Effector memory CD4-positive, alpha-beta T cell (primary cell): ENCODE data around the gene CHRNA1.
A peak's percentile ranks its signal among the peaks of the same experiment; 100 is the strongest.

Source experiments
- DNase-seq, 3 donors: peaks; one replicate each; pipeline ENCODE4 v3.0.0-alpha.2; 2020
- H3K27ac ChIP-seq: 2 replicates; pipeline ENCODE4 v1.7.0; 2013; ENCODE audit warnings: mild to moderate bottlenecking, low read length, moderate library complexity; ENCODE audit not compliant: insufficient read depth, poor library complexity, severe bottlenecking
- H3K27me3 ChIP-seq: replicated peaks from 2 replicates; pipeline ENCODE4 v1.7.0; 2013; ENCODE audit warnings: mild to moderate bottlenecking, low read length; ENCODE audit not compliant: insufficient read depth, control insufficient read depth, poor library complexity, severe bottlenecking
- H3K36me3 ChIP-seq: 2 replicates; pipeline ENCODE4 v1.7.0; 2013; ENCODE audit warnings: mild to moderate bottlenecking, low read length, moderate library complexity; ENCODE audit not compliant: control insufficient read depth, insufficient read depth
- H3K4me1 ChIP-seq: 2 replicates; pipeline ENCODE4 v1.7.0; 2013; ENCODE audit warnings: low read length, mild to moderate bottlenecking; ENCODE audit not compliant: control insufficient read depth, insufficient read depth, poor library complexity, severe bottlenecking
- H3K4me3 ChIP-seq: 2 replicates; pipeline ENCODE4 v1.7.0; 2013; ENCODE audit warnings: low read length, low read depth, mild to moderate bottlenecking; ENCODE audit not compliant: insufficient read depth, poor library complexity, severe bottlenecking
- H3K9me3 ChIP-seq: 2 replicates; pipeline ENCODE4 v1.7.0; 2013; ENCODE audit warnings: mild to moderate bottlenecking, low read length, moderate library complexity; ENCODE audit not compliant: control insufficient read depth

CHRNA1 gene

GRCh38 chr2:174765576-174765975 is 1.3 kb upstream of the CHRNA1 start:
- no peaks in the 10 kb centered on the region for H3K36me3 ChIP-seq
- no peak for DNase-seq
- H3K27me3 ChIP-seq: no peaks in the 10 kb centered on the region
- no peaks in the 10 kb centered on the region for H3K9me3 ChIP-seq
- H3K27ac ChIP-seq: no peak overlapping the region
- no peaks in the 10 kb centered on the region for H3K4me1 ChIP-seq
- no peak overlapping the region for H3K4me3 ChIP-seq

GRCh38 chr2:174763780-174764179 is 492 bp downstream of the CHRNA1 start:
- H3K36me3 ChIP-seq: no peaks in the 10 kb centered on the region
- DNase-seq: no peak
- H3K4me1 ChIP-seq: no peaks in the 10 kb centered on the region
- no peaks in the 10 kb centered on the region for H3K27me3 ChIP-seq
- no peak overlapping the region for H3K4me3 ChIP-seq
- no peak overlapping the region for H3K27ac ChIP-seq
- no peaks in the 10 kb centered on the region for H3K9me3 ChIP-seq

GRCh38 chr2:174762464-174762863 is 1.8 kb downstream of the CHRNA1 start:
- Histone ChIP-seq H3K27ac (no peak overlapping the region), H3K9me3 (no peaks in the 10 kb centered on the region), H3K36me3 (no peaks in the 10 kb centered on the region), H3K4me3 (no peak overlapping the region), H3K4me1 (no peaks in the 10 kb centered on the region), H3K27me3 (no peaks in the 10 kb centered on the region)
- no peak for DNase-seq

GRCh38 chr2:174761837-174762236 is 2.4 kb downstream of the CHRNA1 start:
- no peaks in the 10 kb centered on the region for H3K36me3 ChIP-seq
- no peak for DNase-seq
- H3K4me1 ChIP-seq: no peaks in the 10 kb centered on the region
- no peak overlapping the region for H3K27ac ChIP-seq
- H3K27me3 ChIP-seq: no peaks in the 10 kb centered on the region
- H3K4me3 ChIP-seq: no peak overlapping the region
- H3K9me3 ChIP-seq: no peaks in the 10 kb centered on the region

GRCh38 chr2:174760845-174761473 is 3.3 kb downstream of the CHRNA1 start:
- Histone ChIP-seq H3K4me3 (no peak overlapping the region), H3K27me3 (no peaks in the 10 kb centered on the region)
- no peak for DNase-seq

GRCh38 chr2:174759381-174760065 is 4.7 kb downstream of the CHRNA1 start:
- H3K4me3 ChIP-seq: no peak overlapping the region
- DNase-seq: no peak
- no peak overlapping the region for H3K27ac ChIP-seq
- no peaks in the 10 kb centered on the region for H3K27me3 ChIP-seq
- H3K9me3 ChIP-seq: no peaks in the 10 kb centered on the region
- H3K36me3 ChIP-seq: no peaks in the 10 kb centered on the region
- no peaks in the 10 kb centered on the region for H3K4me1 ChIP-seq

More at GRCh38 chr2:174760845-174761473, 3.3 kb downstream of the CHRNA1 start:
- Histone ChIP-seq H3K36me3 (no peaks in the 10 kb centered on the region), H3K9me3 (no peaks in the 10 kb centered on the region), H3K27ac (no peak overlapping the region), H3K4me1 (no peaks in the 10 kb centered on the region)

- Histone ChIP-seq H3K9me3 (no peaks in the 10 kb centered on the region), H3K36me3 (no peaks in the 10 kb centered on the region), H3K27me3 (no peaks in the 10 kb centered on the region), H3K27ac (no peak overlapping the region), H3K4me3 (no peak overlapping the region), H3K4me1 (peaks cover 8% of the 10 kb centered on the region)
- DNase-seq: no peak
Measured at GRCh38 chr2:174756743-174757142, 7.5 kb downstream of the CHRNA1 start.

GRCh38 chr2:174753038-174753633 is 11.1 kb downstream of the CHRNA1 start:
- no peak overlapping the region for H3K27ac ChIP-seq

GRCh38 chr2:174752403-174753037 is 11.8 kb downstream of the CHRNA1 start:
- Histone ChIP-seq H3K4me1 (peaks cover 18% of the 10 kb centered on the region), H3K27ac (peak overlapping the region; percentile 5), H3K36me3 (no peaks in the 10 kb centered on the region), H3K27me3 (no peaks in the 10 kb centered on the region), H3K9me3 (no peaks in the 10 kb centered on the region), H3K4me3 (no peak overlapping the region)
- no peak for DNase-seq

More at GRCh38 chr2:174753038-174753633, 11.1 kb downstream of the CHRNA1 start:
- peak in 2 of 3 donors; percentile 31 to 38 for DNase-seq
- H3K9me3 ChIP-seq: no peaks in the 10 kb centered on the region
- no peak overlapping the region for H3K4me3 ChIP-seq
- peaks cover 18% of the 10 kb centered on the region for H3K4me1 ChIP-seq
- no peaks in the 10 kb centered on the region for H3K27me3 ChIP-seq
- H3K36me3 ChIP-seq: no peaks in the 10 kb centered on the region
